KMS-11 (cell line): ENCODE results near the gene FAM217B.

Experiments
- H2AFZ ChIP-seq: fragments of 200-600 bp; sonication (generic); 2 replicates; pipeline ENCODE4 v1.6.1; 2016; ENCODE audit warnings: antibody characterized with exemption, mixed run types, low read depth
- H3K27ac ChIP-seq: fragments of 200-600 bp; sonication (generic); 2 replicates; pipeline ENCODE4 v1.6.1; 2016; ENCODE audit warnings: mild to moderate bottlenecking, mixed run types
- H3K27me3 ChIP-seq: fragments of 200-600 bp; sonication (generic); 2 replicates; pipeline ENCODE4 v1.6.1; 2017; ENCODE audit warnings: mild to moderate bottlenecking, low read depth, mixed run types, moderate library complexity; ENCODE audit not compliant: insufficient read depth
- H3K36me3 ChIP-seq: fragments of 200-600 bp; sonication (generic); 2 replicates; pipeline ENCODE4 v1.6.1; 2017; ENCODE audit warnings: mild to moderate bottlenecking, mixed run types; ENCODE audit not compliant: insufficient read depth
- H3K4me1 ChIP-seq: fragments of 200-600 bp; sonication (generic); 2 replicates; pipeline ENCODE4 v1.6.1; 2016; ENCODE audit warnings: mild to moderate bottlenecking, low read depth, mixed run types; ENCODE audit not compliant: poor library complexity, severe bottlenecking
- H3K4me2 ChIP-seq: fragments of 200-600 bp; sonication (generic); 2 replicates; pipeline ENCODE4 v1.7.0; 2016; ENCODE audit warnings: mild to moderate bottlenecking, mixed run types
- H3K4me3 ChIP-seq: fragments of 200-600 bp; sonication (generic); IDR thresholded peaks from 2 replicates; pipeline ENCODE4 v1.6.1; 2017; ENCODE audit warnings: low read depth, low read length, mixed read lengths; ENCODE audit not compliant: insufficient read depth
- H3K79me2 ChIP-seq: fragments of 200-600 bp; sonication (generic); 2 replicates; pipeline ENCODE4 v1.6.1; 2016; ENCODE audit warnings: low read depth, mixed run types; ENCODE audit not compliant: insufficient read depth
- H3K9ac ChIP-seq: fragments of 200-600 bp; sonication (generic); 2 replicates; pipeline ENCODE4 v1.6.1; 2016; ENCODE audit warnings: mild to moderate bottlenecking, mixed run types
- H4K20me1 ChIP-seq: fragments of 200-600 bp; sonication (generic); 2 replicates; pipeline ENCODE4 v1.6.1; 2016; ENCODE audit warnings: mild to moderate bottlenecking, mixed run types; ENCODE audit not compliant: insufficient read depth
- CTCF ChIP-seq: fragments of 200-600 bp; sonication (generic); conservative IDR thresholded peaks from 2 replicates; pipeline ENCODE4 v1.6.1; 2017; ENCODE audit warnings: low read depth, mild to moderate bottlenecking, antibody characterized with exemption, low read length, moderate library complexity, mixed read lengths

Gene FAM217B

GRCh38 chr20:59923514-59923913 lies 16.7 kb upstream of the FAM217B start:
- Histone ChIP-seq H2AFZ (no peak overlapping the region), H3K79me2 (no peaks in the 10 kb centered on the region), H3K4me1 (peaks cover 36% of the 10 kb centered on the region), H3K27ac (no peak overlapping the region; the same call in 1 of the 2 replicates), H4K20me1 (no peaks in the 10 kb centered on the region), H3K27me3 (no peaks in the 10 kb centered on the region), H3K4me3 (no peak overlapping the region), H3K4me2 (peak overlapping the region; percentile 8; the same call in 1 of the 2 replicates), H3K36me3 (no peaks in the 10 kb centered on the region), H3K9ac (no peak overlapping the region)
- TF ChIP-seq CTCF, result no peak

- Histone ChIP-seq H3K27me3 (no peaks in the 10 kb centered on the region), H3K79me2 (no peaks in the 10 kb centered on the region), H3K27ac (no peak overlapping the region), H3K36me3 (no peaks in the 10 kb centered on the region), H3K4me2 (no peak overlapping the region), H2AFZ (no peak overlapping the region), H4K20me1 (no peaks in the 10 kb centered on the region), H3K4me3 (no peak overlapping the region), H3K4me1 (peaks cover 55% of the 10 kb centered on the region), H3K9ac (no peak overlapping the region)
- no peak for TF ChIP-seq CTCF
Observed at GRCh38 chr20:59925359-59925758, 14.8 kb upstream of the FAM217B start.

- Histone ChIP-seq H3K4me3 (no peak overlapping the region), H2AFZ (no peak overlapping the region), H3K79me2 (no peaks in the 10 kb centered on the region), H3K36me3 (no peaks in the 10 kb centered on the region), H3K9ac (no peak overlapping the region), H3K27ac (no peak overlapping the region), H4K20me1 (no peaks in the 10 kb centered on the region), H3K4me2 (no peak overlapping the region), H3K27me3 (no peaks in the 10 kb centered on the region), H3K4me1 (peaks cover 56% of the 10 kb centered on the region)
- TF ChIP-seq CTCF, result no peak
Observed at GRCh38 chr20:59925899-59926298, 14.3 kb upstream of the FAM217B start.

GRCh38 chr20:59931511-59932312 lies 8.5 kb upstream of the FAM217B start:
- Histone ChIP-seq H4K20me1 (no peaks in the 10 kb centered on the region), H3K27ac (no peak overlapping the region), H3K9ac (no peak overlapping the region), H2AFZ (no peak overlapping the region), H3K36me3 (no peaks in the 10 kb centered on the region), H3K27me3 (no peaks in the 10 kb centered on the region), H3K4me3 (no peak overlapping the region), H3K79me2 (no peaks in the 10 kb centered on the region), H3K4me2 (no peak overlapping the region), H3K4me1 (peaks cover 41% of the 10 kb centered on the region)
- TF ChIP-seq CTCF, result no peak
